H1 (cell line): ENCODE data around the gene MSANTD3.

ENCODE experiments used
- CREB1 ChIP-seq: IDR thresholded peaks from 2 replicates; pipeline ENCODE4 v1.6.1; 2012; ENCODE audit warnings: inconsistent platforms
- CTCF ChIP-seq, 3 experiments: IDR thresholded peaks; 1 replicate in 2 of 3; 2 replicates in 1 of 3; pipeline versions ENCODE4 v1.5.1 to v1.6.1; 2011; ENCODE audit warnings: low read length in 3 of 3, mild to moderate bottlenecking in 3 of 3, inconsistent platforms in 2 of 3, low read depth in 1 of 3, moderate library complexity in 1 of 3; ENCODE audit not compliant: insufficient read depth in 1 of 3; ENCODE audit errors: control extremely low read depth in 1 of 3
- GTF2F1 ChIP-seq: IDR thresholded peaks from 2 replicates; pipeline ENCODE4 v1.6.1; 2012; ENCODE audit warnings: low read depth, low read length, improper control_type of control experiment, borderline replicate concordance
- JUN ChIP-seq: IDR thresholded peaks from 2 replicates; pipeline ENCODE4 v1.6.1; 2011; ENCODE audit warnings: low read depth, mild to moderate bottlenecking, improper control_type of control experiment, low read length
- KDM4A ChIP-seq: IDR thresholded peaks from one replicate; pipeline ENCODE4 v1.7.1; 2012; ENCODE audit warnings: low read depth, mild to moderate bottlenecking, moderate library complexity, low read length, inconsistent platforms; ENCODE audit not compliant: severe bottlenecking
- POLR2A ChIP-seq, 2 experiments: IDR thresholded peaks; 1 replicate in 1 of 2; 2 replicates in 1 of 2; pipeline ENCODE4 v1.6.1; 2011; ENCODE audit warnings: low read depth in 2 of 2, low read length in 2 of 2, mild to moderate bottlenecking in 2 of 2; ENCODE audit errors: control extremely low read depth in 1 of 2
- SIN3A ChIP-seq, 2 experiments: IDR thresholded peaks in 1 of 2; conservative IDR thresholded peaks in 1 of 2; 2 replicates each; pipeline ENCODE4 v1.6.1; 2011 to 2012; ENCODE audit warnings: low read length in 2 of 2, improper control_type of control experiment in 1 of 2, low read depth in 1 of 2, mild to moderate bottlenecking in 1 of 2

- TF ChIP-seq CTCF (IDR thresholded peaks at IDR 0.05; ENCODE audit: control extremely low read depth in 1 of 3, insufficient read depth in 1 of 3, low read depth in 1 of 3, low read length in 3 of 3) = no peak
- no peak for TF ChIP-seq CREB1
- TF ChIP-seq SIN3A (conservative IDR thresholded peaks at IDR 0.05 in 1 of 2, IDR thresholded peaks at IDR 0.05 in 1 of 2; ENCODE audit: low read depth in 1 of 2, low read length in 2 of 2) = no peak
- TF ChIP-seq JUN = no peak
- TF ChIP-seq POLR2A (IDR thresholded peaks at IDR 0.05; ENCODE audit: control extremely low read depth in 1 of 2, low read depth in 2 of 2, low read length in 2 of 2) = no peak
- no peak for TF ChIP-seq GTF2F1
- no peak for TF ChIP-seq KDM4A
Observed at GRCh38 chr9:100426189-100426529, 784 bp upstream of the MSANTD3 start.
